T-helper 1 cell (primary cell): ENCODE measurements around the gene RCAN1.
"Not testable (repeated sequence)": the region's sequence is repeated elsewhere in the genome, so short reads cannot be mapped to it uniquely, and the experiment has no call there.

Experiments used
- DNase-seq, 5 donors: peaks; one replicate each; pipeline ENCODE4 v3.0.0-alpha.2; 2012 to 2020

RCAN1 gene

DNA sequence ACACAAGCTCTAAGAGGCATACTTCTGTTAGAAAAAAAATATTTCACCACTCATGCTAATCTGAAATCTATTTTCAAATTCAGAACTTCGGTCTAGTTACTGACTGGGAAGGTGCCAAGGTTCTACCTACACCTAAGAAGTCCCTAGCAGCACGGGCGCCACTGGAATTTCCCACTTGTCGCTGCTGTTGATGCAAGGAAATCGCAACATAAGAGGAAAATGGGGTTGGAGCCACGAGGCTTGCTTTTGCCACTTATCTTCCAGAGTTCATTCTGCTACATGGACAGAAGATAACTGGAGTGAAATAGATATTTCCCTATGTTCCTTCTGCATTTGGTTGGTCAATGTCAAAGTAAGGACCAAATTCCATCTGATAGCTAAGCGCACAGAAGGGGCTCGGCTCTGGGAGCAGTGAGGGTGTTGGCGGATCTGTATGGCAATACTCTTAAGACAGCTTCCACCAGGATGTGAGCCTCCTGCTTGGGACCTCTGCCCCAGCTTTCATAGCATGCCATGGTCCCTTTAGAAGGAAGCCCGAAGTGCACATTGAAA lies 47.2 kb downstream of the RCAN1 start:
- DNase-seq: no peak

- DNase-seq: no peak
These were observed 49.7 kb downstream of the RCAN1 start for GRCh38 chr21:34565238-34565637.

DNA sequence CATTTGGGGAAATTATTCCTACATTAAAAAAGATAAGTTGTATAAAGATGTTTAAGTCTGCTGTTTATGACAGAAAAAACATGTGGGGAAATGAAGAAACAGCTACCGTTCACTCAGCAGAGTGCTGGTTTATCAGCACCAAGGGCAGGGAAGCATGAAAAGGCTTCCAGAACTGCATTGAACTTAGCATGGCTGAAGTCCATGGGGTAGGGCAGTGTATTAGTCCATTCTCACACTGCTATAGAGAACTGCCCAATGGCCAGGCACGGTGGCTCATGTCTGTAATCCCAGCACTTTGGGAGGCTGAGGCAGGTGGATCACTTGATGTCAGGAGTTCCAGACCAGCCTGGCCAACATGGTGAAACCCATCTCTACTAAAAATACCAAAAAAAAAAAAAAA lies 51.5 kb downstream of the RCAN1 start:
- not testable (repeated sequence) for DNase-seq

DNA sequence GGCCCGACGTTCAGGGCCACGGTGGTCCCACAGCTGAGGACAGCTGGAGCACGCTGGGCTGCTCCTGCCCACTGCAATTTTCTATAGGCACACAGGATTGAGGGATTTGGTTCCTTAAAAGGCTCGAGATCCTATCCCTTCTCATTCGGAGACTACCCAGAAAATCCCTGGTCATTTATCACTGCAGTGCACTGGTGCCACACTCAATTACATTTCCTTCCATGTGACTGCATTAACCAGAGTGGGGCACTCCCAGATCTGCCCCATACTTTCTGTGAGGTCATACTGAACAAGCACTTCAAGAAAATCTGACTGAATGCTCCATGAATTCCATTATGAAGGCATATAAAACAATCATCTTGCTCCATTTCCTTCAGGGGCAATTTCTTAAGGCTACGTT lies 53.1 kb downstream of the RCAN1 start:
- DNase-seq: no peak

DNA sequence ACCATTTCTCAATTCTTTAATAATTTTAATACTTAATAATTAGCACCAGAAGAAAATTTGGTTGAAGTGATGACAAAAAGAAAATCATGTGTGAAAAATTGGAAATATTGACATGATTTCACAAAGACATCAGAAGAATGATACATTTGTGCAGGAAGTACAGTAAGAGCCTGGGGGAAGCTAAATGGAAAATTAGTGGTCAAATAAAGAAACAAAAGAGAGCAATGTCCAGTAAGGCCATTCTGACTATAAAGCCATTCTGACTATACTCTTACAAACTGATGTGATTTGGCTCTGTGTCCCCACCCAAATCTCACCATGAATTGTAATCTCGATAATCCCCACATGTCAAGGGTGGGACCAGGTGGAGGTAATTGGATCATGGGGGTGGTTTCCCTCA lies 54.3 kb downstream of the RCAN1 start:
- no peak for DNase-seq

DNA sequence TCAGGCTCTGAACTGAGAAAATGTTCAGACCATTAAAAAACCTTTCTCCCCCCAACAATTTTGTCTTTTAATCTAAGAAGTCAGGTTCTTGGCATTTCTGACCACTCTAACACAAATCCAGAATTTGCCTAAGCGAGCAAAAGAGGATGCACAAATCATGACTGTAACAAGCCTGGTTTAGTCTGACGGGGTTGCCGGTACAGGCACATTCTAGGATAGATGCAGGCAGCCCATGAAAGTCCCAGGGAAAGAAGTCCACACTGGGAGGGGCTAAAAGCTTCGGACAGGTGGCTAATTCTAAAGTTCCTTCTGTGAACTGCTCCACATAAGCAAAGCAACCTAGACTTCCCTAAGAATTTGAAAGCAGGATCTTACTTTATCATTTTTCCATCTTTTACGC lies 54.9 kb downstream of the RCAN1 start:
- no peak for DNase-seq

DNA sequence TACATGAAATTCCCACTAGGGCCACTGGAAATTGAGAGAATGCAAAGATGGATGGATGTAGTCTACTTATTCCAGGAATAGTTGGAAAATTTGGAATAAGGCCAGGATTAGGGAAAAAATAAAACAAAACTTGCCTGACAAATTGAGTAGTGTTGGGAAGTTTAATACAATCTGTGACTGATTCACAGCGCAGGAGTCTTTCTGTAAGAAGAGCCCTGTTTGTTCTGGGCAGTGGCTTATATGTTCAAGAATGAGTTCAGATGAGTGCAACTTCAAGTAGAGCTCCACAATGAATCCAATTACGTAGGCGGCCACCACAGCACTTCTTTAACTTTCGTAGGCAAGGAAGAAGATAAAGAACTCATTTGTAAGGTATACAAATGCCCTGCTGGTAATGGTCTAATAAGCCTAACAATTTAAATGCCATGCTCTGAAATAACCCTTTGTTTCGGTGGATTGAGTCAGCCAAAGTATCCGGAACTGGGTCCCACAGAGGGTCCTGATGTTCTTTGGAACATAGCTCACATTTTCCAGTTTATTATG lies 55.8 kb downstream of the RCAN1 start:
- no peak for DNase-seq

- DNase-seq: no peak
These were observed 56.7 kb downstream of the RCAN1 start for GRCh38 chr21:34558166-34558565.

DNA sequence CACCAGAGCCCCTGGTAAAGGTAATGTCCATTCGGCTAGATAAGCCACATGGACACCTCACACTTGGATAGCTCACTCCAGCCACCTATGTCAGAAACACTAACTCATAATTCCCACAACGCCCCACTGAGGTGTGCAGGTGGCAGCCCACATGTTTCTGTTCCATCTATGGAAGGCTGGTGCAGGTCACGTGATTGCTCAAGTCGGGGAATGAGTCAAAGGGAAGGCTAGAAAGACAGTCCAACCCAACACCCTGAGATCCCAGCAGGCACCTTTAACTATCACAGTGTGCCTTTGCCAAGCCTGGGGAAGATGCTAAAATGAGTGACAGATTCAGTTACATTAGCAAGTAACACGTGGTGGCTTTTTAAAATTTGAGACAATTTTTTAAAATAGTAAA lies 57.7 kb downstream of the RCAN1 start:
- DNase-seq: no peak

DNA sequence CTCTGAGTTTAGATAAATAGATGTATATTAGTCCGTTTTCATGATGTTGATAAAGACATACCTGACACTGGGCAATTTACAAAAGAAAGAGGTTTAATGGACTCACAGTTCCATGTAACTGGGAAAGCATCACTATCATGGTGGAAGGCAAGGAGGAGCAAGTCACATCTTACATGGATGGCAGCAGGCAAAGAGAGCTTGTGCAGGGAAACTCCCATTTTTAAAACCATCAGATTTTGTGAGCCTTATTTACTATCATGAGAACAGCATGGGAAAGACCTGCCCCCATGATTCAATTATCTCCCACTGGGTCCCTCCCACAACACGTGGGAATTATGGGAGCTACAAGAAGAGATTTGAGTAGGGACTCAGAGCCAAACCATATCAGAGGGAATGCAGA lies 60.2 kb downstream of the RCAN1 start:
- DNase-seq: not testable (repeated sequence)

DNA sequence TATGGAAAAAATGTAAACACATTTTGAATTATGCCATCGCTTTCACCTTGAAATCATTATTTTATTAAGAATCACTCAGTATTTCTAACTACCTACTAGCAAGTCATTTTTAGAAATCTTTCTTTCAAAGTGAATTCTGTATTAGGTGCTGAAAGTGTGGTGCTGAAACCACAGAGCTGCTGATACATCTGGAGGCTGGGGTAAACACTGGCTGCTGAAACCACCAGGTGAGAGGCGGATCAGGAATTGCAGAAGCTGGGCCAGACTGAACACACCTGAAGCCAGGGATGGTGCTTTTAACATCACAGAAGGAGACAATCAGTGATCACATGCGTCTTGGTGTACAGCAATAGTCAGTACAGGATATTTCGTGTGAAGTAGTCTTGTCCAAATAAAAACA lies 60.7 kb downstream of the RCAN1 start:
- DNase-seq: no peak

- no peak for DNase-seq
These were observed 61.6 kb downstream of the RCAN1 start for GRCh38 chr21:34553151-34553952.

DNA sequence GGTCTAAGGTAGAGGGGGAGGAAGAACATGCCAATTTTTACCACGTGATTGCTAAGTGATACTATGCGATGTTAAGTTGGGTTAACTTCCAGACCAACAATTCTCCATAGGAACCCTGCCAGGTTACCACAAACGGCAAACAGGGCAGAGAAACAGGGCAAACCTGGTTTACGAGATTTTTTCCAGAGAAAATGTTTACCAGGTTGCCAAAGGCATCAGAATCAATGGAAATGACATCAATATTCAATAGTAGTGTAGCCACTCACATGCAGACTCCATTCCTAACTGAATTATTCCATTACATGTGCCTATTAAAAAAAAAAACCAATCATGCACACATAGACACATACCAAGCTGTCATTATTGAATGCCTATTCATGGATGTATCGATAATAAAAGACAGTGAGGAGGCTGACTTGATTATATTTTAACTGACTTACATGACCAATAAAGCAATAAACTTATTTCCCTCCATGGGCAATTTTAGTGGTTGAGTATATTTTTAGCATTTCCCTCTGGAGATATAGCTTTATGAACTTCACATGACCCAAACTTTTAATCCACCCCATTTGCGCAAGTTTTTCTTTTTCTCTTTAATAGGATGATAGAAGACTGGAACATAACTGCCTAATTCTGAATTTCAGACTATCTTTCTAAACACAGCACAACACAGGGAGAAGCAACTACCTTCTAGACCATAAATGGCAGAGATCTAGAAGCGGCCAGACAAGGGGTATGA lies 62.4 kb downstream of the RCAN1 start:
- DNase-seq: no peak

DNA sequence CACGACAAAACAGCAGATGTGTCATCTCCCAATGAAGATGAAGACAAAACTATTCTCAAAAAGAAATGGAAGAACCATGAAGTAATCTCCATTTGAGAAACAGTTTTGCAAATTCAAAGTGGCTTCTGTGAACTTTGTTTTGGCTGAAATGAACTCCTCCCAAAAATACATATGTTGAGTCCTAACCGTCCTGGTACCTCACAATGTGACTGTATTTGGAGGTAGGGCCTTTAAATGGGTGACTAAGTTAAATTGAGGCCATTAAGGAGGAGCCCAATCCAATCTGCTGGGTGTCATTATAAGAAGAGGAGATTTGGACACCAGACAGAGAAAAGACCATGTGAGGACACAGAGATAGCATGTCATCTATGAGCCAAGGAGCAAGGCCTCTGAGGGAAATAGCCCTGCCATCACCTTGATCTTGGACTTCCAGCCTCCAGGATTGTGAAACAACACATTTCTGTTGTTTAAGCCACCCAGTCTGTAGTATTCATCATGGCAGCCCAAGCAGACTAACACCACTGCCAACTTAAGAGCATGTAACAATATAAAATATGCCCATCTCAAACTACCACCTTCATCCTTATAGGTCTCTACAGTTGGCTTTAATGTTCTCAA lies 64.6 kb downstream of the RCAN1 start:
- DNase-seq: no peak

DNA sequence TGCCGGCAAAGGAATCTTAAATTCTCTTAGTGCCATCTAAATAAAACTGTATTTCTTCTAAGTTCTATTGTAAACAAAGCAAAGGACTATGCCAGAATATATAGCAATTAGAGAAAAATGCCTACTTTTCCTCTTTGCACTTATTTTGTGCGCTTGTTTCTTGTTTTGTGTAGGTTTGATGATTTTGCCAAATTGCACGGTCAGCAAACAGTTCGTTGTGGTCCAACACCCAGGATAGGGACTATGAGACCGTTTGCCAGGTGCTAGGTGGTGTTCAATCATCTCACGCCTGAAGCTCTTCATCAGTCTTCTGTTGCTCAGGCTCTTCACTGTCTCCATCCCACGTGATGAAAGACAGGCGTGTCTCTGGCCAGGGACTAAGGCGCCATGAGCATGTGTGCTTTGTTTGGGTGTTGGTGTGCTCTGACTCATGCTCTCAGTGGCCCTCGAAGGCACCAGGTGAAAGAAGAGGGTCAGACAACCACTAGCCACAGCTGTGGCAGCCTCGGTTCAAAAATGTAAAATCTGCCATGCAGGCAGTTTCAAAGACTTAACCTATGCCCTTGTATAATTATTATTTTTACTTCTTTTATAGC lies 66.0 kb downstream of the RCAN1 start:
- DNase-seq: no peak

- DNase-seq: no peak
These were observed 68.4 kb downstream of the RCAN1 start for GRCh38 chr21:34546542-34546941.

DNA sequence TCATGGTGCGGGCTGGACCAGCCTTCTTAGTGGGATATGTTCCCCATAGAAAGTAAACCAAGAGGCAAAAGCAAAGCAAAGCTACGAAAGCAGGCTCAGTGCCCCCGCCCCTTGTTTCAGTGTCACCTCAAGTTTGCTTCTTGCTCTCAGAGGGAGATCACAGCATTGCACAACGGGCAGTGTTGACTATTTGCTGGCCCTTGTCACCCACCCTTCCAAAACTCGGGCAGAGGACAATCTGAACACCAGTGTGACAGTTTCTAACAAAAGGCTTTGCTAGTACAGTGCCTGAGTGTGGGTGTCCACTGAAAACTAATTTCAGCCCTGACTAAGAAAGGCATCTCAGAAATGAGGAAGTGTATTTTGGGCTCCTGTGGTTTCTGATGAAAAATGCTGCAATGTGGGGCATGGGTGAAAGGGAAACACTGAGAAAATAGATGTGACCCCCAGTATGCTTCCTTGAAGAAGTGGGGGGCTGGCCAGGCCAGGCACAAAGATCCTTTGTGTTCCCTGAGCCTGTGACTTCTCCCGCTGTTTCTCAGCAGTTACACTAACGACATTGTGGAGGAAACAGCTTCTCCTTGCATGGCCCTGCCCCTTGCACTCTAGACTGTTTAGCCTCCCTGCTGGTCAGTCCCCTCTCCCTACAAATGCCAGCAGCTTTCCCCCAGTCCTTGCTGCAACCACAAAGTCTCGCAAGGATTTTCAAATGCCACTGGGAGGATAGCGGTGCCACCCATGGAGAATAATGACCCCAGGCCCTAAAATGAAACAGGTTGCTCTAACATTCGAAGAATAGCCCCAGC lies 69.6 kb downstream of the RCAN1 start:
- DNase-seq: peak in 1 of 5 donors; percentile 48

- DNase-seq: peak in 3 of 5 donors; percentile 20 to 60 (median 34)
These were observed 70.8 kb downstream of the RCAN1 start for GRCh38 chr21:34544032-34544496.

- no peak for DNase-seq
These were observed 71.9 kb downstream of the RCAN1 start for GRCh38 chr21:34543017-34543416.

GRCh38 chr21:34540206-34540605 lies 74.7 kb downstream of the RCAN1 start:
- no peak for DNase-seq

GRCh38 chr21:34537838-34538237 lies 77.1 kb downstream of the RCAN1 start:
- no peak for DNase-seq

DNA sequence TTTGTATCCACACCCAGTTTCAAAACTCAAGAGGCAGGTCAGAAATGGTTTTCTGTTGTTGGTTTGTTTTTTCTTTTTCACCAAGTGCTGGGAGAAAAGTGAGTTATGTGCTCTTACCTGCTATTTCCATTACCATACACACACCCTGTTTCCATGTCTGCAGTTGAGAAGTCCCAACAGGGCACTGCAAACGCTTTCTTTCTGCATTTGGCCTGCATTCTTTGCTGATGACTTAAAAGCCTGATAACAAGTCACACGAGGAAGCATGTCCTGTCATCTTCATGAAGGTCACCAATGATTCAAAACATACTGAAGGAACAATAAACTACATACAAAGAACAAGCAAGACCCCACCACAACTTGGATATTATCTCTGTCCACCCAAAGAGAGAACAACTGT lies 78.1 kb downstream of the RCAN1 start:
- no peak for DNase-seq
